HAP-1 (cell line): ENCODE data around the gene HTR2B.
A peak's percentile ranks its signal among the peaks of the same experiment; 100 is the strongest.

ENCODE experiments used
- DNase-seq, 2 experiments: peaks; one replicate each; pipeline ENCODE4 v3.0.0-alpha.2; 2016 to 2020; ENCODE audit warnings: low spot score in 2 of 2
- H3K27me3 ChIP-seq: fragments of 250-450 bp; sonication (Bioruptor Pico); 2 replicates; pipeline ENCODE4 v1.5.1; 2020; ENCODE audit warnings: low read depth, mild to moderate bottlenecking, moderate library complexity
- H3K36me3 ChIP-seq: fragments of 250-450 bp; sonication (Bioruptor Pico); replicated peaks from 2 replicates; pipeline ENCODE4 v1.5.1; 2020; ENCODE audit warnings: mild to moderate bottlenecking
- H3K4me1 ChIP-seq: fragments of 250-450 bp; sonication (Bioruptor Pico); 2 replicates; pipeline ENCODE4 v1.5.1; 2020; ENCODE audit warnings: mild to moderate bottlenecking
- H3K4me3 ChIP-seq: fragments of 250-450 bp; sonication (Bioruptor Pico); 2 replicates; pipeline ENCODE4 v1.5.1; 2020; ENCODE audit warnings: mild to moderate bottlenecking, moderate library complexity
- H3K9me3 ChIP-seq: fragments of 250-450 bp; sonication (Bioruptor Pico); 2 replicates; pipeline ENCODE4 v1.5.1; 2020; ENCODE audit warnings: mild to moderate bottlenecking, moderate library complexity
- in situ Hi-C: fragments of 300-500 bp; cut with MboI; formaldehyde crosslinking; loops from 3 replicates; pipeline ENCODE4 v1.14.3; 2020; ENCODE audit warnings: low sequenced_read_pairs, inconsistent platforms, mixed read lengths

Gene HTR2B

DNA sequence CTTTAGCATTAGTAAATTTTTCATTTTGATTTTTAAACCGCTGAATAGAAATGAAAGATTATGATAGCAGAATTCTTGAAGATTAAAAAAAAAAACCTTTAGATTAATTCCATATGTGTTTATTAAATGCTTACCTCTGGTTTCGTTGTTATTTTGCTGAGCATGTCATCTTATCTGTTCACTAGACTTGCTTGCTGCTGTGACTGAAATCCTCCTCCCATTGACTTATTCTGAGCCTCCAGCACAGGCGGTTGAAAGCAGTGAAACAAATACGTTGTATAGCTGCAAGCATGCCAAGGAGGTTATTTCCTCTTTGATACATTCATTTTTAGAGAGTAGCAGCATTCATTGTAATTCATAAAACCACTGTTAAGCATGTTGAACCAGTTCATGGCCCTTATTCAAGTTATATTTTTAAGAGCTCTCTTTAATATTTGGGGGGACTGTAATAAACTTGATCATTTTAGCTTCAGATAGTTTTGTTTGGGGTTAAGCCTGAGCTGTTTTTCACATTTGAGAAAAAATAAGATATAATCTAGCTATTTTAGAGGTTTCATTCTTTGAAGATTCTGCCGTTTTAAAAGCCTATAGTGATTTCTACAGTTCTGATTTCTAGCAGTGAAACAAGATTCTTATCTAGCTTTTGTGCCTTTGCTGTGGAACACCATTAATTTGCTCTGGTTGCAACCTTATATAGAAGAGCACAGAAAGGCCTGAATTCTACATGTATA is at the start of gene HTR2B:
Gene HTR2B, minus strand, starts transcription at position 205 of the 731 bp plus-strand sequence. CDS start 1,278 bp downstream, outside the sequence.
- DNase-seq = peak; percentile 28 to 48
- H3K4me3 ChIP-seq = no peak within 1 kb of the TSS
- in situ Hi-C loops = no loop called here

DNA sequence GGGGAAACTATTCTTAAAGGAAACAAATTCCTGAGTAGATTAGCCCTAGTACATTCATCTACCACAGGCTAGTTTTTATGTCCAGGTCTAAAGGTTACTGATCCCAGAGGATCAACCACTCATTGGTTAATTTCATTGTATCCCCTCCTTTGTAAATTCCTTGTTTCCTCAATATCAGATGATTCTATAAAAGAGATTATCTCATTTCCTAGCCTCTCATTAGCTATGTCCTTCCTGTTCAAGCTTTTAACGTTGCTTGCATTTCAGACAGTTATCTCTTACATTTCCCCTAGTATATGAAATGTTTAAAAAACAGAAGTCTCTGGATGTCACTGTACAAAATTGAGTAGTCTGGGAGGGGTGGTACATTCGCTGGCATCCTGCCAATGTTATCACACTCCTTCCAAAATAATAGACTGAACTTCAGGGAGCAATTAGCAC is 49.4 kb upstream of the HTR2B start:
- no peak for DNase-seq
- in situ Hi-C loops = no loop called here
- Histone ChIP-seq H3K27me3 (no peaks in the 10 kb centered on the region), H3K4me1 (0 out of 2 replicates have a peak, but pooled peaks cover under 1% of the 10 kb centered on the region), H3K36me3 (peaks cover 19% of the 10 kb centered on the region), H3K4me3 (no peak overlapping the region), H3K9me3 (no peaks in the 10 kb centered on the region)

More for the DNA sequence above, at the start of gene HTR2B:
- H3K36me3 ChIP-seq = no peaks in the 10 kb centered on the region
- no peaks in the 10 kb centered on the region for H3K27me3 ChIP-seq
- H3K9me3 ChIP-seq = no peaks in the 10 kb centered on the region
- H3K4me1 ChIP-seq = peaks cover 41% of the 10 kb centered on the region

DNA sequence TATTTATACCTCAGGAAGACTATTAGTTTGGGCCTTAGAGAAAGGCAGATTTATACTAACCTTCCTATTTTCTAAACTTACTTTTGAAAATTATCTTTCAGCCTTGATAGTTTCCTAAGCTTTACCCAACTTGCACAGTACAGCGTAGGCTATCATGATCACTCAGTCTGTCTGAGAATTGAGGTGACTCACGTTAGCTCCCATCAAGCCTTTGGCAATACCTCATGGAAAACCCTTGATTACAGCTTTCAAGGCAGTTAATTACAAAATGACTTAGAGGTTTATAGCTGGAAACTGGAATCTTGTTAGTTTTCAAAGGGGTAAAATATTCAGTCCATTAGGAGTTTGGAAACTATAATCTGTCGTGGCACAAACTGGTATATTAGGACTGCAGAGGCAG is 47.2 kb upstream of the HTR2B start:
- no peak for DNase-seq
- in situ Hi-C loops = no loop called here
- H3K9me3 ChIP-seq = no peaks in the 10 kb centered on the region
- no peaks in the 10 kb centered on the region for H3K27me3 ChIP-seq
- H3K4me3 ChIP-seq = no peak overlapping the region
- H3K4me1 ChIP-seq = no peaks in the 10 kb centered on the region
- H3K36me3 ChIP-seq = peaks cover 38% of the 10 kb centered on the region

DNA sequence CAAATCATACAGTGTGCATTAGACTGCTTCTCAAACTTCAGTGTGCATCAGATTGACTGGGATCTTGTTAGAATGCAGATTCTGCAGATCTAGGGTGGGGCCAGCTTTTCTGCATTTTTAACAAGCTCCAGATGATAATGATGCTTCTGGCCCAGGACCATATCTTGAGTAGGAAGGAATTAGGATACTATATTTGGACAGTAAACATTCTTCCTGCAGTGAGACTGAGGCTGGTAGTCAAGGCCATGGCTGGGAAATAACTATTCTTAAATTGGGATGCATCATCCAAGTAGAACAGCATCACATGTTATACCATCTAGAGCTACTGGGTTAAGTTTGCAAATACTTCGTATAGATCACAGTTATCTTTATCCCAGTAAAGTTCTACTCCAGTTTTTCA is 45.2 kb upstream of the HTR2B start:
- no peaks in the 10 kb centered on the region for H3K27me3 ChIP-seq
- no peaks in the 10 kb centered on the region for H3K4me1 ChIP-seq
- no peak for DNase-seq
- H3K36me3 ChIP-seq = peaks cover 57% of the 10 kb centered on the region
- no peaks in the 10 kb centered on the region for H3K9me3 ChIP-seq
- no peak overlapping the region for H3K4me3 ChIP-seq
- in situ Hi-C loops = no loop called here

DNA sequence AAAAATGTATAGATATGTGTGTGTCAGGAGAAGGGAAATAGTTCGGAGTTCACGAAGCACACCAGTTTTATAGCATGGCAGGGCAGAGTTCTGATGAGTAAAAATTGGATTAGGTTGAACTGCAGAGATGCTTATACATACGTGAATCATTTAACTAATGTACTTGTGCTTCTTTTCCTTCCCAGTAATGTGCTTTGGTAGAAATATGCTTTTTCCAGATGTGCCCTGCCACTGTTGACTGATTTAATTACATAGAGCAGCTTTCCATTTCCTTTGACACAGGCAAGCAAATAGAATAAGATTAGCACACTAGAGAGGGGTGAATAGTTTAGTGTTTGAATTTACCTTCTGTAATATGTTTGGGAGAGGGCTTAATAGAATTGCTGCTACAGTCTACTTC is 44.6 kb upstream of the HTR2B start:
- Histone ChIP-seq H3K9me3 (no peaks in the 10 kb centered on the region), H3K4me1 (no peaks in the 10 kb centered on the region), H3K27me3 (no peaks in the 10 kb centered on the region), H3K4me3 (no peak overlapping the region), H3K36me3 (peaks cover 56% of the 10 kb centered on the region)
- in situ Hi-C loops = no loop called here
- DNase-seq = no peak

DNA sequence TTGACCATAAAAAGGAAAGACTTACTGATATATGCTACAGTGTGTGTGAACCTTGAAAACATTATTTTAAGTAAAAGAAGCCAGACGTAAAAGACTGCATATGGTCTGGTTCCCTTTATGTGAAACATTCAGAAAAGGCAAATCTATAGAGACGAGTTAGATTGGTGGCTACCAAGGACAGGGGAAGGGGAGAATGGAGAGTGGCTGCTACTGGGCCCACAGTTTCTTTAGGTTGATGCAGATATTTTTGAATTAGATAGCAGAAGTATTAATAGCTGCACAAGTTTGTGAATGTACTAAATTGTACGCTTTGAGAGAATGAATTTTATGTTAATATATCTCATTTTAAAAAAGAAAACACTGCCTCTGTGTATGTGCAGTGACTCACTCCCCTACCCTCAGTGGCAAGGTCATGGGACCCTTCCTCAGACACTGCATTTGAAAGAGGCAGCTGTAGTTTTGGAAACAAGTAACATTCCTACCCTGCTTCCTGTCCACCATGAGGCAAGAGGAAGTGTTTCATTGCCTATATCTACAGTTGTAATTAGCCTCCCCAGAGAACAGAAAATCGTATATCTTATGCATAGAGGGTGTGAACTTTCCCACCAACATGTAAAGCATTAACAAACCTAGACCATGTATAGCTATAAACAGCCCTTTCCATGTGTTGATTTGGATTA is 43.8 kb upstream of the HTR2B start:
- Histone ChIP-seq H3K4me3 (no peak overlapping the region), H3K36me3 (peaks cover 53% of the 10 kb centered on the region), H3K9me3 (no peaks in the 10 kb centered on the region), H3K27me3 (no peaks in the 10 kb centered on the region), H3K4me1 (peaks cover under 1% of the 10 kb centered on the region)
- in situ Hi-C loops = no loop called here
- no peak for DNase-seq

DNA sequence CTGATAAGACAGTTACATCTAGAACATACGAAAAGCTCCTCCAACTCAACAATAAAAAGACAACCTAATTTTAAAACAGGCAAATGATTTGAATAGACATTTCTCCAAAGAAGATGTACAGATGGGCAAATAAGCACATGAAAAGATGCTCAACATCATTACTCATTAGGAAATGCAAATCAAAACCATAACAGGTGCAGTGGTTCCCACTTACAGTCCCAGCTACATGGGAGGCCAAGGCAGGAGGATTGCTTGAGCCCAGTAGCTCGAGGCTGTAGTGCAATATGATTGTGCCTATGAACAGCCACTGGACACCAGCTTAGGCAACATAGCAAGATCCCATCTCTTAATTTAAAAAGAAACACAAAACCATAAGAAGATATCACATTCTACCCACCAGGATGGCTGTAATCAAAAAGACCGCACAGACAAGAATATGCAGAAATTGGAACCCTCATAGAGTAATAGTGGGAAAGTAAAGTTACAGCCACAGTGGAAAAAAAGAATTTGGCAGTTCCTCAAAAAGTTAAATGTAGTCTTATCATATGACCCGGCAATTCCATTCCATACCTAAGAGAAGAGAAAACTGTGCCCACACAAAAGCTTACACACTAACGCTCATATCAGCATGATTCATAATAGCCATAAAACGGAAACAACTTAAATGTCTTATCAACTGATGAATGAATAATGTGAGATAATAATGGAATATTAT is 43.1 kb upstream of the HTR2B start:
- no peak overlapping the region for H3K4me3 ChIP-seq
- peaks cover 8% of the 10 kb centered on the region for H3K4me1 ChIP-seq
- H3K36me3 ChIP-seq = peaks cover 53% of the 10 kb centered on the region

DNA sequence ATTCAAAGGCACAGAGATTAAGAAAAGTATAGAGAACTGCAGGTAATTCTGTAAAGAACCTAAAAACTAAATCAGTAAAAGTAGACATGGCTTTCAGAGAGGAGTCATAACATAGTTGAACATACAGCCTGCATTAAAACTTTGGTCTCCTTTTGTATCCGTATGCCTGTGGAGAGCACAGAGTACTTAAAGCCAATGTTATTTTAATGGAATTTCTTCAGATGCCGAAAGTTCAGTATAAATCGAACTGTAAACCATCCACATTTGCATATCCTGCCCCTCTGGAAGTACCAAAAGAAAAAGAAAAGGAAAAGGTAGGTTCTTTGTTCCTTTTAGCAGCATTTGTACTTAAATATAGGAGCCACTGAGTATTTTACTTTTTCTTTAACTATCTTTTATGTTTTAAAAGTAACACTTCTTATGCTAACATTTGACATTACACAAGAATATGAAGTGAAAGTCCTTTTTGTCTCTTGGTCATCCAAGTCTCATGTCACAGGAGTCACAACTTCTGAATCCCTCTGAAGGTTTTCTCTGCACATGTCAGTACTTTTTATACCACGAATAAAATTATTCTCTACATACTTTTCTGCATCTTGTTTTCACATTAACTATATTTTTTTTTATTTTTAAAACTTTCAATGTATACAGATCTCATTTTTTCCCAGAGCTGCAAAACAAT is 38.7 kb upstream of the HTR2B start:
- no peaks in the 10 kb centered on the region for H3K27me3 ChIP-seq
- no peaks in the 10 kb centered on the region for H3K9me3 ChIP-seq
- in situ Hi-C loops = no loop called here
- no peak overlapping the region for H3K4me3 ChIP-seq
- peaks cover 35% of the 10 kb centered on the region for H3K36me3 ChIP-seq
- H3K4me1 ChIP-seq = peaks cover 27% of the 10 kb centered on the region
- peak in 1 of 2 experiments; percentile 42 for DNase-seq

More for the DNA sequence above, 43.1 kb upstream of the HTR2B start:
- in situ Hi-C loops = no loop called here
- H3K9me3 ChIP-seq = no peaks in the 10 kb centered on the region
- no peak for DNase-seq
- H3K27me3 ChIP-seq = no peaks in the 10 kb centered on the region

DNA sequence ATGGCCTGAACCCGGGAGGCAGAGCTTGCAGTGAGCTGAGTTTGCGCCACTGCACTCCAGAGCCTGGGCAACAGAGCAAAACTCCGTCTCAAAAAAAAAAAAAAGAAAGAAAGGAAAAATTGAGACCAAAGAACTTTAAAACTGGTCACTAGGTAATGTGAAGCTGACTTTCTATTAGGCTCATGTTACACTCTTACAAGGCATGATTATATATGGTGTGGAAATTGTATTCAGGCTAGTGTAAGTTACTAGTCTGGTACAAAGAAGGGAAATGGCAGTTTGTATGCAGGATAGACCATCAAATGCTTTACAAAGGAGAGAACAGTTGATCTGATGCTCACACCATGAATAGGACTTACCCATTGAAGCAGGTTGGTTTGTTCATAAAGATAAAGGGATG is 38.2 kb upstream of the HTR2B start:
- Histone ChIP-seq H3K4me3 (no peak overlapping the region), H3K9me3 (no peaks in the 10 kb centered on the region), H3K27me3 (no peaks in the 10 kb centered on the region), H3K4me1 (peaks cover 29% of the 10 kb centered on the region), H3K36me3 (peaks cover 32% of the 10 kb centered on the region)
- in situ Hi-C loops = no loop called here
- DNase-seq = no peak

DNA sequence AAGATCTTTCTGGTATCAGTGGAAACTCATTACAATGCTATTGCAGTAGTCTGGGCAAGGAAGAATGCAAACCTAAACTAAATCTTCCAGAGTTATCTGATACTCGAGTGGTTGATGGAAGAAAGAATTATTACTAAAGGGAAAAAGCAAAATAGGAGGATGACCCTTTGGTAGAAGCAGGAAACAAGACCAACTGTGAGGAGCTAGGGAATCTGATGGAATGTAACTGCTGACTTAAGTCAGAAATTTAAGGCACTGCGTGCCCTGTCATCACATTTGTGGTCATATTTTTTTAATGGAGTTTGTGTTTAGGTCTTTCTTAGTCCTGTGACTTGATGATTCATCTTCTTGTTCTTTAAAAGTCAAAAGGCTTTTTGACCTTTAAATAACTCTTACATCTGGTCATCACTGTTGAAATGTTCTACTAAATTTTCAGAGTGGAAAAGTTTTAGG is 37.1 kb upstream of the HTR2B start:
- Histone ChIP-seq H3K4me1 (peaks cover 29% of the 10 kb centered on the region), H3K4me3 (no peak overlapping the region), H3K27me3 (no peaks in the 10 kb centered on the region), H3K36me3 (peaks cover 20% of the 10 kb centered on the region), H3K9me3 (no peaks in the 10 kb centered on the region)
- no peak for DNase-seq
- in situ Hi-C loops = no loop called here

DNA sequence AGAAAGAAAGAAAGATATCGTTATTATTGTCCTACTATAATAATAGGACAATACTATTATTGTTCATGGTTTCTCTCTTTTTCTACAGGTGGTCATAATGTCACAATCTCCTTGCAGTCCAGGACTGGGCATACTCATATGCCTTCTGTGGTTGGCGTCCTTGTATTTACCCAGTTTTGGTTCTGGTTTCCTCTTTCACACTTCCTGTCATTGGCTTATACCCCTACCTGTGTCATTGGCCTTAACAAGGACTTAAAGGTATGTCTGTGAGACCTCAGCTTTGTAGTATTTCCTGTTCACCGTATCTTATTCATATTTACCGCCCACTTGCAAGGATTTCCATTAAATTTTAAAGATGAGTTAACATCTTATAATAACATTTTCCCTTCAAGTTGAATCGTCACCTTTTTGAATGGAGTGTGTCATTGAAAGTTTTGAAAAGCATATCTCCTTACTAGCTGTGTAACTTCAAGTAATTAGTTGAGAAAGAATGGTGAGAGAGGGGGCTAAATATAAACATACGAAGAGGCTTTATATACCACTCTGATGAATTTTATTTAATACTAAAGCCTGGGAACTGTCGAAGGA is 36.5 kb upstream of the HTR2B start:
- DNase-seq = no peak
- in situ Hi-C loops = no loop called here
- Histone ChIP-seq H3K4me3 (no peak overlapping the region), H3K4me1 (peaks cover 29% of the 10 kb centered on the region), H3K36me3 (peaks cover 15% of the 10 kb centered on the region), H3K27me3 (no peaks in the 10 kb centered on the region), H3K9me3 (no peaks in the 10 kb centered on the region)

DNA sequence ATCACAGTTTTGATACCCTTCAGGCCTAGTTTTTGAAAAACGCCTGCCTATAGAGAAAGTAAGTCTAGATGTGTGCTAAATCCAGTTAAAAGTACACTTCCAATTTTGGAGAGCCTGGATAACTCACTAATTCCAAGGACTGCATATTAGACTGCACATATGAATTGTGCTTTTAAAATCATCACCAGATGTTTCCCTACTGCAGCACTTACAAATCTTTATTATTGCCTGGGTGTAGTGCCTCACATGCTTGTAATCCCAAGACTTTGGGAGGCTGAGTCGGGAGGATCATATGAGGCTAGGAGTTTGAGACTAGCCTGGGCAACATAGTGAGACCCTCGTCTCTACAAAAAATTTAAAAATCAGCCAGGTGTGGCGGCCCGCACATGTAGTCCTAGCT is 35.9 kb upstream of the HTR2B start:
- Histone ChIP-seq H3K4me3 (no peak overlapping the region), H3K9me3 (no peaks in the 10 kb centered on the region), H3K4me1 (peaks cover 29% of the 10 kb centered on the region), H3K36me3 (peaks cover 8% of the 10 kb centered on the region), H3K27me3 (no peaks in the 10 kb centered on the region)
- no peak for DNase-seq
- in situ Hi-C loops = no loop called here

DNA sequence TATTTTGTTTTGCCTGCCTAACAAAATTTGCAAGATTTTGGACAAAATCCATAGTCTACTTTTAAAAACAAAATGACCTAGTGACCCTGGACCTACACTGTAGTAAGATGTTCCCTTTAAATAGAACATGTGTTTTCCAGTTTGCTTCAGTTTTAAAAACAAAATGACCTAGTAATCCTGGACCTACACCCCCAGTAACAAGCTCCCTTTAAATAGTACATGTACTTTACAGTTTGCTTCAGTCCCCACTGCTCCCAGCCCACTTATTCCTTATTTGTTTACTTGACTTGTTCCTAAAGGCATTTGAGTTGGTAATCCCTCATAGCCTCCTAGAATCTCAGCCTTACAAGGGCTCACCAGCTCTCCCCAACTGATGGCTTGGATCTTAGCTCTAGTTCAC is 34.5 kb upstream of the HTR2B start:
- no peaks in the 10 kb centered on the region for H3K27me3 ChIP-seq
- no peak overlapping the region for H3K4me3 ChIP-seq
- H3K9me3 ChIP-seq = no peaks in the 10 kb centered on the region
- in situ Hi-C loops = no loop called here
- peaks cover 29% of the 10 kb centered on the region for H3K4me1 ChIP-seq
- H3K36me3 ChIP-seq = peaks cover 7% of the 10 kb centered on the region
- no peak for DNase-seq
